Stimulated activated CD8-positive, alpha-beta memory T cell treated with anti-CD3 and anti-CD28 coated beads, Interleukin-4, amount 100 ng/mL, for 24 hours (primary cell): ENCODE data around the gene MICALL1.

ENCODE experiments used
- DNase-seq: peaks from one replicate; pipeline ENCODE4 v3.0.0-alpha.2; 2020; ENCODE audit warnings: low read depth

MICALL1 gene

DNA sequence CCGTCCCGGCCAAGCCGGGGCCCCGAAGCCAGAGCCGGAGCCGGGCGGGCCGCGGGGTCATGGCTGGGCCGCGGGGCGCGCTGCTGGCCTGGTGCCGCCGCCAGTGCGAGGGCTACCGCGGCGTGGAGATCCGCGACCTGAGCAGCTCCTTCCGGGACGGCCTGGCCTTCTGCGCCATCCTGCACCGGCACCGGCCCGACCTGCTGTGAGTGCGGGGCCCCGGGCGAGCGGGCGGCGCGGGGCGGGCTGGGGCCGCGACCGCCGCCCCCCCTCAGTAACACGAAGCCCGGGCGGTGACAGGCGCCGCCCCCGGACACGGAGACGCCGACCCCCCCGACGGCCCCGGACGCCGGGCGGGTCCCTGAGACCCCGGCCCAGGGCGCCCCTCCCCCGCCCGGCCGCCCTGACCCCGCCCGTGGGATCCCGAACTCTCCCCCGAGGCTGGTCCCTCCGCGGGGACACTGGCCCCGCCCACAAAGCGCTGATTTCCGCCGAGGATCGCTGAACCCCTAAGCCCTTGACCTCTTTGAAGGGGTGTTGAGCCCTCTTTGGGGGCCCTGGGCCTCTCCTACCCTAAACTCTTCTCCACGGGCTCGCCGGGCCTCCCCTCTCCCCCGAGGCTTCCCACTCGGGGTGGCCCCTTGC lies 389 bp downstream of the MICALL1 start:
- DNase-seq = no peak

DNA sequence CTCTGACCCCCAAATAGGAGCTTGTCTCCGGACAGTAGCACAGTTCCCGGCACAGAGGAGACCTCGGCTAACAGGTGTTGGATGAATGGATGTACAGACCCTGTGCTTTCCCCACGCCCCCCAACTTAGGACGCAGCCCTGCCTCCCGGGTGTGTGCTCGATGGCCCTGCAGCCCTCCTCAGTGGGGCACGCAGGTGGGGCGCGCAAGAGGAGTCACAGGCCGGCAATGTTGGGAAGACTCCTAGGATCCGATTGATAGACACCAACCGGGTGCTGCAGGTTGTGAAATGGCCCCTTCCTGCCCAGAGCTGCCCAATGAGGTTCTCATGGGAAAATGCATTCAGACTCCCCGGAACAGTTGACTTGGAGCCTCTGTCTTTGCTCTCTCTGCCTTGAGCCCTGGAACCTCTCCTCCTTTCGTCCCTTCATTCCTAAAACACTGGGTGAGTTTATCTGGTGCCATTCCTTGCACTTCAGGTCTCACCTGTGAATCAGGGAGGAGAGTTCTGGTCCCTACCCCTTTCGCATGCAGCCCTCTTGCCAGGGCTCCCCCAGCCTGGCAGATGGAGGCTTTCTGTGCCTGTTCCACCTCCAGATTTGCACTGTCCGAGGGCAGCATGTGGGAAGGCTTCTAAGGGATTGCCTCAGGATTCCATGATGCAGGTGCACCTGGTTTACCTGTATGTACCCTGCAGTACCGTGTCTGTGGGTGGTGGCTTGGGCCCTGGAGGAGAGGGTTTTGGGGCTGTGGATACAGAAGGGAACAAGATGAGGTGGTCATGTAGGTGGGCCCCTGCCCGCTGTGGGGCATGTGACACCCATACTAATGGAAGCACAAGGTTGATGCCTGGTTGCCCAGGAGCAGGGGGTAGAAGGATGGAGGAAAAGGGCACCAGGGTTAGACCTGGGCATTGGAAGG lies 1.2 kb downstream of the MICALL1 start:
- no peak for DNase-seq

DNA sequence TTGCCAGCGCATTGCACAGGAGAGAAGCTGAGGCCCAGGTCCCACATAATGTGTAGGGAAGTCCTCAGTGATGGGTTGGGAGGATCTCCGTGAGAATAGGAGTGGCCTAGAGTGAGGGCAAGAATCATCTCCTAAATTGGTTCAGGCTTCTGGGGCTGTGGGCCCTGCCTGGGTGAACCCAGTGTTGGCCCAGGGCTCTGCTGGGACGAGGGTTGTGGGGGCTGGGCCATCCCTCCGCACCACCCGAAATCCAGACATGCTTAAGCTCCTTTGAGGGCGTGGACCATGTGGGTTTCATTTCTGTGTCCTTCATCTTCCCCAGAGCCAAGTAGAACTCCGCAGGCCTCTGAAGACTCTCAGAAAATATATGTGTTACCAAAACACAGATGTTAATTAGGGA lies 3.7 kb downstream of the MICALL1 start:
- no peak for DNase-seq

DNA sequence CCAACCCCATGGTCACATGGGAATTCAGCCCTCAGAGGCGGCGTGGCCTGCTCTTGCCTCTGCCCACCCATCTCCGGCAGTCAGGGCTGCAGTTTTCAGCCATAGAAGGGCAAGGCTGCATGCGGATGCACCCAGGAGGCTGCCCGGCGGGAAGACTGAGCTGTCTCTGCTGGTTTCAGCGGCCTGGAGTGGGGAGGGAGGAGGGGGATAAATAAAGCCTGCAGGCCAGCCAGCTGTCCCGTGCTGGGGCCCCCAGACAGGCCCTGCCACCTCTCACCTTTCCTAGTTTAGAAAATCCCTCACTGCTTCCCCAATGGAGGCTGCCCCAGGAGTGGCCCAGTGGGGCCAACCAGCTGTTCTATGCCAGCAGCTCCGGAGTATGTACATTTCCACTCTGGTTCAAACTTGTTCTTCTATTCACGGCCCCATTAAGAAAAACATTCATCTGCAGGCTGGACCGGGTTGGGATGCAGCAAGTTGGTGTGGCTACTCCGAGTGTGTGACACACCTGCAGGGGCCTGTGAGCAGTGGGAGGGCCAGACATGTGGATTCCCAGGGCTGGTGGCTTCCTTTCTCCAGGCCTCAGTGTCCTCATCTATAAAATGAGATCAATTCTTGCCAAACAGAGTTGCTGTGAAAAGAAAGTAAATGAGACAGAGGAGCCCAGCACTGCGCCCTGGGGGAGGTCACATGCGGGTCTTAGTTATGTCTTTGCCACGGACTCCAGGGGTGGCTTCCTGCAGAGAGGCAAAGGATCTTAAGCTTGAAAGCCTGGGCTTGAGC lies 5.0 kb downstream of the MICALL1 start:
- DNase-seq = no peak

DNA sequence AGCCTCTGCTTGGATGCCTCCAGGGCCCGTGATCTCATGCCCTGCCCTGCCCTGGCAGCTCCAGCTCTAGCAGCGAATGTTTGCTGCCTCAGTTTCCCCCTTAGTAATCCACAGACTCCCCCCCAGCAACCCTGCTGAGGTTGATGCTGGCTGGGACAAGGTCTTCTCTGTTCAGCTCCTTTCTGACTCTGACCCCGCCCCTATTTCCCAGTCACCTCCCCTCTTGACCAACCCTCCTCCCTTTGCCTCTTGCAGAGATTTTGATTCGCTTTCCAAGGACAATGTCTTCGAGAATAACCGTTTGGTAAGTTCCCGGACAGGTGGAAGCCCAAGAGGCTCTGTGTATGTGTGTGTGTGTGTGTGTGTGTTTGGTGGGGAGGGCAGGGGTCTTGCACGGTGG lies 5.6 kb downstream of the MICALL1 start:
- no peak for DNase-seq

DNA sequence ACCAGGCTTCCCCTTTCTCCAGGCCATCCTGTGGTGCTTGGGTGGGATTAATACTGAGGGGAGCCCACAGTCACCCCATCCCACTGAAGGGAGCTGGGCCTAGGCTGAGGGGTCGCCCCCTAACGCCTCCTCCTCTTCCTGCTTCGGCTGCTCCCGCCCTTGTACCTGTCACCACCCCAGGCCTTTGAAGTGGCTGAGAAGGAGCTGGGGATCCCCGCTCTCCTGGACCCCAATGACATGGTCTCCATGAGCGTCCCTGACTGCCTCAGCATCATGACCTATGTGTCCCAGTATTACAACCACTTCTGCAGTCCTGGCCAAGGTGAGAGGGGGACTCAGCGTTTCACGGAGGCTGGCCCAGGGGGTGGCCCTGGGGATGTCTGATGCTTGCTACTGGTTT lies 6.1 kb downstream of the MICALL1 start:
- no peak for DNase-seq

DNA sequence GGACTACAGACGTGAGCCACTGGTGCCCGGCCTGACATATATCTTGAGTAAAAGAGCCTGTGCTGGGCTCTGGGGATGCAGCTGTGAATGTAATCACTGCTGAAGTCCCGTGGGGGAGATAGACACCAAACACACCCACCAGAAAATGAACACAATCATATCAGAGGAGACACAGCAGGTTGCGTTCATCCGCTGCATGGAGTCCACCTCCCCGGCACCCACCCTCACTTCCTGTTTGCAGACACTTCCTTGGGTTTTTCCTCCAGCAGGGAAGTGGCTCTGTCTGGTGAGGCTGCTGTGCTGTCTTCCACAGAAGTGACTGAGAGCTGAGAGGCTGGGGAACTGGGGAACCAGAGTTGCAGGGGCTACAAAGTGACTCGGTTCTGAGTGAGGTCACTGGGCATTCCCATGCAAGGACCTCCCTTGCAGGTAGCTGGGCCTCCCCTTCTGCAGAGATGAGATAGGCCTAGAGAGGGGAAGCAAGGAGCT lies 7.2 kb downstream of the MICALL1 start:
- DNase-seq = no peak

DNA sequence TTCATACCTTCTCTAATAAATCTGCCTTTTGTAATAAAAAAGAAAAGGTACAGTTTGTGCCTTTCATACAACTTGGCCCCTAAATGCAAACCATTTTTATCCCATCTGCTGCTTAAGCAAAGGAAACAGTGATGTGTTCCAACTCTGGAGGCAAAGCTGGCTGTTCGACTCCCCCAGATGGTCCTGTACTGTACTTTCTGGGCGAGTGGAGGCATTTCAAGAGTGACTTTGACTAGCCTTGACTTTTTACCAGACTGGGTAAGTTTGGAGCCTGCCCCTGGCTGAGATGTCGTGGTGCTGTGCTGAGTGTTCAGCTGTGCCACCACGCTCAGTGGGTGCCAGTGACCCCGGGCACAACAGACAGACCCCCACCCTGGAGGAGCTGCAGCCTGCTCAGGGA lies 10.2 kb downstream of the MICALL1 start:
- no peak for DNase-seq

DNA sequence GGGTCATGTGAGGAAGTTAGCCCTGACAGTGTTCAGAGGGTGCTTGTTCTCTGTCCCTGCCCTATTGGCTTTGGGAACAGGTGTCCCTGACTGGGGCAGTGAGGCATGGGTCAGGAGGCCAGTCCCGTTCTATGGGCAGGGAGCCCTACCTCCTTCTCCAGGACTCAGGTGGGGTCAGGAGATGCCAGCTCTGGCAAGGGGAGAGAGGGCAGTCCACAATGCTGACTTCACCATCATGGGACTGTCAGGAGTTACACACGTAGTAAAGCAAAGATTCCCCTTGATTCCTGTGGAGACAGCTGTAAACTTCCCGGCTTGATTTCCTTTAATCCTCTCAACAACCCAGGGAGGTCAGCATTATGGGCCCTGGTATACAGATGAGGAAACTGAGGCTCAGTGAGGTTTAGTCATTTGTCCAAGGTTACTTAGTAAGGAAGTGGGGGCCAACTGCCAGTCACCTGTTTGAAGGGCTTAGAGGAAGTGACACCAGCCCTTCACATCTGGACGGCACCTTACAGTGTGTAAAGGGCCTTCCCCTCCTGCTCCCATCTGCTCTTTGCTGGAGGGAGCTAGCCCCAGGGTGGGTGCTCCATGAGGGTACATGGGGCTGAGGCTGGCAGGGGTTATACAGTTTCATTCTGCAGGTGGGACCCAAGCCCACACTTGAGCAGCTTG lies 11.9 kb downstream of the MICALL1 start:
- DNase-seq = no peak

DNA sequence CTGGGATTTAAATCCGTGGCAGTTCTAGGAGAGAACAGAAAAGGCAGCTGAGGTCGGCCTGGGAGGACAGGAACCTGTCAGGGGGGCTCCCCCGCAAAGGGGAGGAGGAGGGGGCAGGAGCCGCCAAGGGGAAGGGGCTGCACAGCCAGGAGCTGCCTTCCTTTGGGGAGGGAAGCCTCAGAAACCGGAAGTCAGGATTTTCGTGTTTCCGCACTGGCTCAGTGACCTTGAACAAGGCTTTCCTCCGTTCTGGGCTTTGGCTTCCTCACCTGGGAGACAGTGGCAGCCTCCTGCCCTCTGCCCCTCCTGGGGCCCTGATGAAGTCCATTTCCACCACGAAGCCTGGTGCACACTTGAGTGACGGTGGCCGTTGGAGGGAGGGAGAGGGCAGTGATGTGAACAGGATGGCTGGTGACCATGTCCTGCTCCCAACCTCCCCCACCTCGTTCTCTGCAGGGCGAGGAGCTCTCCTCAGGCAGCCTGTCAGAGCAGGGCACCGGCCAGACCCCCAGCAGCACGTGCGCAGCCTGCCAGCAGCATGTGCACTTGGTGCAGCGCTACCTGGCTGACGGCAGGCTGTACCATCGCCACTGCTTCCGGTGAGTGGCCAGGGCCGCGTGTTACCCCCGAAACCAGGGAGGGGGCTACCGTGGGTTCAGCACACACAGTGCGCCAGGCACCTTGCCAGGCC lies 12.6 kb downstream of the MICALL1 start:
- no peak for DNase-seq

DNA sequence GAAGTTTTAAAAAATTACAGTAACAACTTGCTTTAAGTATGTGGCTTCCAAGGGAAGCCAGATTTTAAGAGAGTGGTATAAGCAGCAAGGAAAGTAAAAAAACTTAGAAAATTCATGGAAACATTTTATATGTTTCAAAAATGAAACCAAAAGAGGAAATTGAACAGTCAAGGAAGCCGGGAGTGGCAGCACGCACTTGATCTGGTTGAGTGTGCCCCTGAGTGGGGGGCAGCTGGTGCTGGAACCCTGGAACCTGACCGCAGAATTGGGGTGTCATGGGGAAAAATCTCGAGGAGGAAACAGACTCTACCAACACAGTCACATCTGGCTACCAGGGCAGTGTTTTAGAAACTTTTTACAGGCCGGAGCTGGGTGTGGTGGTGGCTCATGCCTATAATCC lies 14.0 kb downstream of the MICALL1 start:
- DNase-seq = no peak

DNA sequence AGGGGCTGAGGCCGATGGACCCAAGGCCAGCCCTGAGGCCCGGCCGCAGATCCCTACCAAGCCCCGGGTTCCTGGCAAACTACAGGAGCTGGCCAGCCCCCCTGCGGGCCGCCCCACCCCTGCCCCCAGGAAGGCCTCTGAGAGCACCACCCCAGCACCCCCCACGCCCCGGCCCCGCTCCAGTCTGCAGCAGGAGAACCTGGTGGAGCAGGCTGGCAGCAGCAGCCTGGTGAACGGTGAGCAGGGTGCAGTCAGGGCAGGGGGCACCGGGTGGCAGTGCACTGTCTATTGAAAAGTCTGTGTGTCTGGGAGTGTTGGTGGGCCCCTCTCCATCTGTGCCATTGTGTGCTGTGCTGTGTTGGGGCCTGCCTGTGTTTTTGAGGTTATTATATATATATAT lies 16.1 kb downstream of the MICALL1 start:
- no peak for DNase-seq

DNA sequence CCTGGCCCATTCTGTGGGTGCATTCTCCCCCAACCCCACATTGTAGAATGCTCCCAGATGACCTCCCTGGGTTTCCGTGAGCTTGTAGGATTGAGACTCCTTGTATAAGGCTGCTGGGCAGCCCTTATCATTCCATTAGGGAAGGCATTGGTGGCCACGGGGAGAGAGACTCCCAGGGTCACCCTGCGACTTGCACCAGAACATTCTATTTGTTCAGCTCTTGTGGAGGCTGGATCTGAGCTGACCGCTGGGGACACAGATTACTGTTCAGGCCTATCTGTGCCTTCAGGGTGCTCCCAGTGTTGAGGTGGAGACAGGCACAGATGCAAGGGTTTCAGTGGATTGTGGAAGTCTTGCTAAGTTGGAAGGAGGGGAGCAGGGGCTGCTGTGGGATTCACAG lies 17.8 kb downstream of the MICALL1 start:
- DNase-seq = no peak

DNA sequence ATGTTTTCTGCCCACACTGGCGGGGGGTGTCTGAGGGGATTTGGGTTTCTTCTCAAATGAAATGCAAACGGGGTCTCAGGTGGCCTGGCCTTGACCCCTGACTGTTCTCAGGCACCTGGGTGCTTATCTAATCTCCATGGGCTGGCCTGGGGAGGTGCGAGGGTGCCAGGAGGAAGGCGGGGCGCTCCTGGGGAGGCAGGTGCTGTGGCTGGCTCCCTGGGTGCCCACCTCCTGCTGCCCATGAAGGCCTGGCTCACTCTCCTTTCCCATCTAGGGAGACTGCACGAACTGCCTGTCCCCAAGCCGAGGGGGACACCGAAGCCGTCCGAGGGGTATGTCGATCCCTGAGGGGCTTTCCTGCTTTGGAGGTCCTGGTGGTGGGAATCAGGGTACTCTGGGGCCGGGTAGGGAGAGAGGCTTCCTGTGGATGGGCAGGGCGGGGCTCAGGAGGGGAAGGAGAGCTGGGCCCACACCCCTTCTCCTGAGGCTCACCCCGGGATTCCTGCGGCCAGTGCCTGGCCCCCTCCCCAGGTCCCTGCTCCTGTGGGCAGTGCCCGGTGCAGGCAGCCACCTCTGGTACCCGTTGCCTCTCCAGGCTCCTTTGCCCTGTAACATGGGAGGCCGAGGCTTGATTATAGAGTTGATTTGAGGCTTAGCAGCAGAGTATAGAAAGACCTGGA lies 18.4 kb downstream of the MICALL1 start:
- no peak for DNase-seq

DNA sequence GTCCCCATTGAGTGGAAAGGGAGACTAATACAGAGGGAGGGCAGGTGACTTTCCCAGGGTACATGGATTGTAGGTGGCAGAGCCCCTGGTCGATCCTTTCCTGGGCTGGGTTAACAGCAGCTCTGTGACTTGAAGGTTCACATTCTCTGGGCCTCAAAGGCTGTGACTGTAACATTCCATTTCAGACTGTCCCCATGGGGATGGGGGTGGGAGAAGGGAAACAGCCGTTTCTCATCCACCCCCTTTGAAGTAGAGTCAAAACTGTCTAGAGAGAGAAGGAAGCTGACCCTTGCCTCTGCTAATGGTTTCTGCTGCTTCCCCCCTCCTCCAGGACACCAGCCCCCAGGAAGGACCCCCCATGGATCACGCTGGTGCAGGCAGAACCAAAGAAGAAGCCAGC lies 19.2 kb downstream of the MICALL1 start:
- no peak for DNase-seq

DNA sequence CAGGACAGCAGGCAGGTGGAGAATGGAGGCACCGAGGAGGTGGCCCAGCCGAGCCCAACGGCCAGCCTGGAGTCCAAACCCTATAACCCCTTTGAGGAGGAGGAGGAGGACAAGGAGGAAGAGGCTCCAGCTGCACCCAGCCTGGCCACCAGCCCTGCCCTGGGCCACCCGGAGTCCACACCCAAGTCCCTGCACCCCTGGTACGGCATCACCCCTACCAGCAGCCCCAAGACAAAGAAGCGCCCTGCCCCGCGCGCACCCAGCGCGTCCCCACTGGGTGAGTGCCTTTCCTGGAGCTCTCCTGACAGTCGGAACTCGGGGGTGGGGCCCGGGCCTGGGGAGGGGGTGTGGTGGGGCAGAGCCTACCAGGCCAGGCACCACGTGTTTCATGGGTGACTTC lies 19.7 kb downstream of the MICALL1 start:
- no peak for DNase-seq

DNA sequence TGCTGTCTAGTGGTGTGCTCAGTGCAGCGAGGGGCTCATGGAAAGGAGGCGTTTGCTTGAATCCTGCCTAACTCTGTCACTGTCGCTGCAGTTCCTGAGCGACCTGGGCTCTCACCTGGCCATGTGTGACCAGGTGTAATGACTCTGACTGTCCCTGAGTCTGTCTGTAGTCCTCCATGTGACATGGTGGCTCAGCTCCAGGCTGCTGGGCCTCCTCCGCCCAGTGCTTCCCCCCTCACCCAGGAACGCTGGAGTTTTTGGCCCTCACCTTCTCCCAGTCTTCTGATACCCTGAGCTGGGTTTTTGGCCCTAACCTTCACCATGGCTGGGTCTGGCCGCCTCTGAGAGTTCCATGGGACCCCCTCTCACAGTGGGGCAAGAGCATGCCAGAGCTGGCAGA lies 20.3 kb downstream of the MICALL1 start:
- DNase-seq = no peak

DNA sequence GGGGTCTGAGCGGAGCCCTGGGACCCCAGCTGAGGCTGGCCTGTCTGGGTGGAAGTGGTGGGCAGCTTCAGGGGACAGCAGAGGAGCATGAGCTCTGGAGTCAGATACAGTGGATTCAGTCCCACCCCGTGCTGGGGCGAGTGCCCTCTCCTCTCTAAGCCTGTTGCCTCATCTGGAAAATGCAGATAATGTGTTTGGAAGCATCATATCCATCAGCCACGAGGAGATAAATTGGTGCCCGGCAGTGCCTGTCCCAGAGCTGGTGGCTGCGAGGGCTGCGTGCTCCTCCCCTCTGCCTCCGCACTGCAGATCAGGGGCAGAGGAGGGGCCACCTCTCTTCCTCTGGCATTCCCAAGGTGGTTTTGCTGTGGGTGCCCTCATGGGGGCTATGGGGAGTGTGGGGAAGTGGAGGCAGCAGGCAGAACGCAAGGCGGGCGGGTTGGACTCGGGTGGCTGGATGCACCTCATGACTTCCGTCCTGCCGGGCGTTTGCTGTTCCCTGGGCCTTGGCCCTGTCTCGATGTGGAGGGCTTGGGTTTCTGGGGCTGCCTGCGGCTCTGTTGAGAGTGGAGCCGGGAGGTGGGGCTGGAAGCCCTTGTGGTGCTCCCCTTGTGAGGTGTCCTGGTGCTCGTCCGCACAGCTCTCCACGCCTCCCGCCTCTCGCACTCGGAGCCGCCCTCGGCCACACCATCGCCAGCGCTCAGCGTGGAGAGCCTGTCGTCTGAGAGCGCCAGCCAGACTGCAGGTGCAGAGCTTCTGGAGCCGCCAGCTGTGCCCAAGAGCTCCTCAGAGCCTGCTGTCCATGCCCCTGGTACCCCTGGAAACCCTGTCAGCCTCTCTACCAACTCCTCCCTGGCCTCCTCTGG lies 20.9 kb downstream of the MICALL1 start:
- DNase-seq = no peak

DNA sequence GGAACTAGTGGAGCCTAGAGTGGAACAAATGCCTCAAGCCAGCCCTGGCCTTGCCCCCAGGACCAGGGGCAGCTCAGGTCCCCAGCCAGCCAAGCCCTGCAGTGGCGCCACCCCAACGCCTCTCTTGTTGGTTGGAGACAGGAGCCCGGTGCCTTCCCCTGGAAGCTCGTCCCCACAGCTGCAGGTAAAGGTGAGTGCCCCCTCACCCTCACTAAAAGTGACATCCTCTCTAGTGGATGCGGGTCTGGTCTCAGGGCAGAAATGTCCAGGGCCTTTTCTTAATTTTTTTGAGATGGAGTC lies 21.5 kb downstream of the MICALL1 start:
- no peak for DNase-seq

DNA sequence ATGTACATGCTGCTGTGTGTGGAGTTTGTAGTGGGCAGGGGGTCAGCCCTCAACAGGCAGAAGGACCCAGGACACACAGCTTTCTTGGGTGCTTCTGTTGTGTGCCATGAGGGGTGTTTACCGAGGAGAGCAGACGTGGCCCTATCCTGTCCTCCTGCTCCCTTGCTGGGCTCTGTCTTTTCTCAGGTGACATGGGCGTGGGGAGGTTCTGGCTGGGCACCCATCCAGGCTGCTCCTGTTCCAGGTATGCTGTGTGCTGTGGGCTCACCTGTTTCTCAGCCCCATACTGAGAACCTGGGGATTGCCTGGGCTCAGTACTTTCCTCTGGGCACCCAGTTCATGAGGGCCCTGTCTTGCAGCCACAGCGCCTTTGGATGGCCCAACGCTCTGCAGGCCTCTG lies 23.3 kb downstream of the MICALL1 start:
- DNase-seq = no peak
